ENCODE data around the gene KCNRG.

Gene KCNRG, protein sequence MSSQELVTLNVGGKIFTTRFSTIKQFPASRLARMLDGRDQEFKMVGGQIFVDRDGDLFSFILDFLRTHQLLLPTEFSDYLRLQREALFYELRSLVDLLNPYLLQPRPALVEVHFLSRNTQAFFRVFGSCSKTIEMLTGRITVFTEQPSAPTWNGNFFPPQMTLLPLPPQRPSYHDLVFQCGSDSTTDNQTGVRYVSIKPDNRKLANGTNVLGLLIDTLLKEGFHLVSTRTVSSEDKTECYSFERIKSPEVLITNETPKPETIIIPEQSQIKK

DNA sequence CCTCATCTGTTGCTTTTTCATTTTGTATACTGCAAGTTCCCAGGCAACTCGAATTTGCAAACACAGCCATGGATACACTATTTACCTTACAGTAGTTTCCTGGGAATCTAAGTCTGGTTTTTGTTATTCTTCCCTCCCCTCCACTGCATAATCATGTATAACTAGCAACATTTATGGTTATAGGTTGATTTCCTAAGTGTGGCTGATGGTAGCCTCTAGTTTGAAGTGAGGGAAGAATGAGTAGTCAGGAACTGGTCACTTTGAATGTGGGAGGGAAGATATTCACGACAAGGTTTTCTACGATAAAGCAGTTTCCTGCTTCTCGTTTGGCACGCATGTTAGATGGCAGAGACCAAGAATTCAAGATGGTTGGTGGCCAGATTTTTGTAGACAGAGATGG, at the start of gene KCNRG:
Gene KCNRG, plus strand, starts transcription at position 187 of the 400 bp plus-strand sequence. Its CDS starts 50 bp downstream, at position 237.
- TF ChIP-seq, protein P1, sequence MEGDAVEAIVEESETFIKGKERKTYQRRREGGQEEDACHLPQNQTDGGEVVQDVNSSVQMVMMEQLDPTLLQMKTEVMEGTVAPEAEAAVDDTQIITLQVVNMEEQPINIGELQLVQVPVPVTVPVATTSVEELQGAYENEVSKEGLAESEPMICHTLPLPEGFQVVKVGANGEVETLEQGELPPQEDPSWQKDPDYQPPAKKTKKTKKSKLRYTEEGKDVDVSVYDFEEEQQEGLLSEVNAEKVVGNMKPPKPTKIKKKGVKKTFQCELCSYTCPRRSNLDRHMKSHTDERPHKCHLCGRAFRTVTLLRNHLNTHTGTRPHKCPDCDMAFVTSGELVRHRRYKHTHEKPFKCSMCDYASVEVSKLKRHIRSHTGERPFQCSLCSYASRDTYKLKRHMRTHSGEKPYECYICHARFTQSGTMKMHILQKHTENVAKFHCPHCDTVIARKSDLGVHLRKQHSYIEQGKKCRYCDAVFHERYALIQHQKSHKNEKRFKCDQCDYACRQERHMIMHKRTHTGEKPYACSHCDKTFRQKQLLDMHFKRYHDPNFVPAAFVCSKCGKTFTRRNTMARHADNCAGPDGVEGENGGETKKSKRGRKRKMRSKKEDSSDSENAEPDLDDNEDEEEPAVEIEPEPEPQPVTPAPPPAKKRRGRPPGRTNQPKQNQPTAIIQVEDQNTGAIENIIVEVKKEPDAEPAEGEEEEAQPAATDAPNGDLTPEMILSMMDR (IDR thresholded peaks at IDR 0.05; ENCODE audit: control insufficient read depth, insufficient read depth, low read depth, low read length, missing control alignments) = no peak
- DNase-seq (ENCODE audit: low read depth) = no peak
- no peak within 1 kb of the TSS for H3K4me3 ChIP-seq (ENCODE audit: control insufficient read depth, low read depth, low read length)

DNA sequence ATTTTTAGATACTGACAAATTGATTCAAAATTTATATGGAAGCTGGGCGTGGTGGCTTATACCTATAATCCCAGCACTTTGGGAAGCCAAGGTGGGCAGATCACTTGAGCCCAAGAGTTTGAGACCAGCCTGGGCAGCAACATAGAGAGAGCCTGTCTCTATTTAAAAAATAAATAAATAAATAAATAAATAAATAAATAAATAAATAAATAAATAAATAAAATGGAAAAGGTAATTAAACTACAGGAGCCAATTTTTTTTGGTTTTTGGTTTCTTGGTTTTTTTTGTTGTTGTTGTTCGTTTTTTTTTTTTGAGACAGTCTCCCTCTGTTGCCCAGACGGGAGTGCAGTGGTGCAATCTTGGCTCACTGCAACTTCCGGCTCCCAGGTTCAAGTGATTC, 47.8 kb upstream of the KCNRG start:
- TF ChIP-seq, protein P1 (IDR thresholded peaks at IDR 0.05; ENCODE audit: control insufficient read depth, insufficient read depth, low read depth, low read length, missing control alignments) = no peak

DNA sequence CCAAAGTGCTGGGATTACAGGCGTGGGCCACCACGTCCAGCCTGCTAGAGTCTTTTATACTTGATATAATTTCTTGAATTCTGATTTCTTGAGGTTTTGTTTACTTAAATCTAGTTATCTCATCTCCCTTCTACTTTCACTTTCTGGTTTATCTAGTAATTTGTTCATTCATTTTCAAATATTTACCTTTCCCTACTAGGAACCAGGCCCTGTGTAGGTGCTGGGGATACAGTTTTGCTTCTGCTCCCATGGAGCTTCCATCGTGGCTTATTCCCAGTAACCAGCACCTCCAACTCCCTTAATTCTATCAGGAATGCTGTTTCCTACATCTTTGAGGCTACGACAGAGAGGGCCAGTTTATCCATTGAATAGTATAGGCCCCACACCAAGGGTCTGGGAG, 42.5 kb upstream of the KCNRG start:
- TF ChIP-seq, protein P1 (IDR thresholded peaks at IDR 0.05; ENCODE audit: control insufficient read depth, insufficient read depth, low read depth, low read length, missing control alignments) = no peak
- H3K4me3 ChIP-seq (ENCODE audit: control insufficient read depth, low read depth, low read length) = no peak overlapping the region
- no peak for DNase-seq (ENCODE audit: low read depth)

More for the DNA sequence above, 47.8 kb upstream of the KCNRG start:
- DNase-seq (ENCODE audit: low read depth) = no peak
- H3K4me3 ChIP-seq (ENCODE audit: control insufficient read depth, low read depth, low read length) = no peak overlapping the region

DNA sequence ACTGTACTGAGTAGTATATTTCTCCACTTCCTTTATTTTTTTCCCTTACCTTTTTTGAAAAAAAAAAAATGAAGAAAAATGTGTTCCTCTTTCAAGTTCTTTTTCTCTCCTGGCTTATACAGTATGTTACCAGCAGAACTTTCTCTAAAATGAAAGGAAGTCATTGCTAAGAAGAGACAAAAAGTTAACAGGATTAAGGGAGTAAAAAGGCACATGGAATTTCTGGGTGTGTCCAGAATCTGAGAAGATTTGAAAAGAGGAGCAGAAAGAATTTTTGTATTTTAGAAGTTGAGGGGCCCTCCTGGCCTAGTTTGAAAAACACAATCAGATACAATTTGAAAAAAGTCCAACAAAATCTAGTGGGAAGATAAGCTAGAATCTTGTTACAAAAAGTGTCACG, 39.4 kb upstream of the KCNRG start:
- H3K4me3 ChIP-seq (ENCODE audit: control insufficient read depth, low read depth, low read length) = no peak overlapping the region
- DNase-seq (ENCODE audit: low read depth) = no peak
- TF ChIP-seq, protein P1 (IDR thresholded peaks at IDR 0.05; ENCODE audit: control insufficient read depth, insufficient read depth, low read depth, low read length, missing control alignments) = no peak

DNA sequence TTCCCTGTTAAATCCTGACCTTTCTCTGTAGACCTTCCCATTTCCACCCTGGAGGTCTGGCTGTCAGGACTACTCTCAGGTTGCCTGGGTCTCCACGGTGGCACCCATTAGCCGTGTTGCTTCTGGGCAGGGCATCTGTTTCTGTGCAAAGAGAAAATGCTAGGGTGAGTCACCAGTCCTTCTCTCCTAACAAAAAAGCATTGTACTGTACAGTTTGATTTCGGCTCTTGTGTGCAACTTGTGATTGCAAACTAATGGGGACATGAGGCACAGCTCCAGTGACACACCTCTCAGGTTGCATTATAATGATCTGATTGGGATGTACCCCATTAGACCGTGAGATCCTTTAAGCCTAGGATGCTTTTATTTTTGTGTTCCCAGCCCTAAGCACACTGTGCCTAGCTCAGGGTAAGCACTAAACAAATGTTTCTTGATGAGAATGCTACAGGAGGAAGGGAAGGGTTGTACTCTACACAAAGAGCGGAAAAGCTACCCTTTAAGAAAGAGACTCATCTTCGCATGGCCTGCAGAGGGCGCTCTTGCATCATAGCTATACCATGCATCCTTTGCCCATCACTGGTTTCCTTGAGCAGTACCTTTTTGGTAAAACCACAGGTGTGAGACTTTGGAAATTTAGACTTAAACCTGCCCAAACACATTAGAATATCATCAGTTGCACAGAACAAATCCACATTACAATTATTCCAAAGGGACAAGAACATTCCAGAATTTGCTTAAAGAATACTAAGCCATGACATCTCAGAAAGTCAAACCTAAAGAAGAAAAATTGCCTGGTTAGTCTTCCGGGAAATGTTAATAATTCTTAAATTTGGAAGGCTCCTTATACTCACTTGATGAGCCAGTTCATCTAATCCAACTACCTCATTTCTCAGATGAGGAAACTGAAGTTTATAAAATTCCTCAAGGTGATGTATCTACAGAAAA, 38.7 kb upstream of the KCNRG start:
- H3K4me3 ChIP-seq (ENCODE audit: control insufficient read depth, low read depth, low read length) = no peak overlapping the region
- TF ChIP-seq, protein P1 (IDR thresholded peaks at IDR 0.05; ENCODE audit: control insufficient read depth, insufficient read depth, low read depth, low read length, missing control alignments) = peak; percentile 89
- no peak for DNase-seq (ENCODE audit: low read depth)

DNA sequence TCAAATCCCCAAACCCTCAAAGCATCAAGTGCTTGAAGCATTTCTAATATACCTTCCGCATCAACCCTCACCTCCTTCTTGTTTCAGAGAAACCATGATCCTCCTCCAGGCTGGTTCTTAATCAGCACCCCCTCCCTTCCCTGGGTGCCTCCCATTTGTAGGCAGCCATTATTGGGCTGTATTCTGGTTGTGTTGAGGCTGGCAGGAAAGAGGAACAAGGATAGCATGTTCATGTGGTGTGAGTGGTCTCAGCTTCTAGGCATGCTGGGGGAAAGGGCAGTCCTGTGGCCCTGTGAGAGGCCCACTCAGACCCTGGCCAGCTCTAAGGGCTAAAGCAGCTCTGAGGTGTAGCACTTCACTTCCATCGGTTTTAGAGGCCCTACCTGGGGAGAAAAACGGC, 37.3 kb upstream of the KCNRG start:
- DNase-seq (ENCODE audit: low read depth) = no peak
- TF ChIP-seq, protein P1 (IDR thresholded peaks at IDR 0.05; ENCODE audit: control insufficient read depth, insufficient read depth, low read depth, low read length, missing control alignments) = no peak
- H3K4me3 ChIP-seq (ENCODE audit: control insufficient read depth, low read depth, low read length) = no peak overlapping the region
